Skin of body (tissue), 1 donor: ENCODE data around the gene OPN4. TPM values are rescaled to one million over a fixed set of nuclear protein-coding genes. Genes with fewer than 3 reads are reported as not detected.

Source experiments
- total RNA-seq: library from RNA; depleted of rRNA; stranded (reverse); fragments of >200 nt; gene quantifications from one replicate; pipeline ENCODE4 v1.2.3, GENCODE V29; 2014

The OPN4 gene
- total RNA-seq, 1 donor from 2014 or later = not detected

Other genes starting within 250 kb of the OPN4 start
- gene WAPL, start 132.8 kb upstream of the OPN4 start, total RNA-seq = 62.0 TPM
- gene LDB3, start 14.0 kb downstream of the OPN4 start, total RNA-seq = 25.0 TPM
- 58.5 TPM for gene BMPR1A, start 102.1 kb downstream of the OPN4 start, total RNA-seq